Lower lobe of right lung (tissue), 2 donors: ENCODE data around the gene SUV39H1. TPM values are rescaled to one million over a fixed set of nuclear protein-coding genes. Genes with fewer than 3 reads are reported as not detected.

Experiments
- ATAC-seq, 2 donors: fragments of 200-7000 bp; cut with Tn5 transposase; one replicate each; pipeline ENCODE4 v1.9.1; 2020 to 2022; ENCODE audit warnings: mild to moderate bottlenecking in 2 of 2, moderate library complexity in 2 of 2
- DNase-seq: peaks from one replicate; pipeline ENCODE4 v3.0.0-alpha.2; 2020
- H3K27ac ChIP-seq: fragments of 200-600 bp; one replicate; pipeline ENCODE4 v1.8.0; 2022
- H3K27me3 ChIP-seq: fragments of 200-600 bp; one replicate; pipeline ENCODE4 v1.8.0; 2022; ENCODE audit warnings: low read depth
- H3K36me3 ChIP-seq: fragments of 200-600 bp; one replicate; pipeline ENCODE4 v1.8.0; 2022; ENCODE audit warnings: mild to moderate bottlenecking
- H3K4me1 ChIP-seq: fragments of 200-600 bp; one replicate; pipeline ENCODE4 v1.8.0; 2022
- H3K4me3 ChIP-seq: fragments of 200-600 bp; one replicate; pipeline ENCODE4 v1.8.0; 2022; ENCODE audit warnings: mild to moderate bottlenecking
- H3K9me3 ChIP-seq: fragments of 200-600 bp; one replicate; pipeline ENCODE4 v1.8.0; 2022
- intact Hi-C: fragments of 100-400 bp; cut with DNase I; formaldehyde crosslinking; loops from one replicate; pipeline ENCODE4 v1.11.0; 2022
- total RNA-seq: library from RNA; stranded (reverse); fragmentation: NEBNext Ultra II Directional; extraction: Animal tissue kit (Norgen Biotek cat#: 25700); gene quantifications from one replicate; pipeline ENCODE4 v1.2.1, GENCODE V29; 2021
- TF ChIP-seq, protein P1 (sequence below): fragments of 200-600 bp; IDR thresholded peaks from one replicate; pipeline ENCODE4 v1.8.0; 2022; ENCODE audit warnings: antibody characterized with exemption, mild to moderate bottlenecking
- donor health status: DM: no; HTN: yes; CAD: no; lungs with severe emphysema.

SUV39H1 gene
- total RNA-seq, 1 donor from 2014 or later = 3.5 TPM

DNA sequence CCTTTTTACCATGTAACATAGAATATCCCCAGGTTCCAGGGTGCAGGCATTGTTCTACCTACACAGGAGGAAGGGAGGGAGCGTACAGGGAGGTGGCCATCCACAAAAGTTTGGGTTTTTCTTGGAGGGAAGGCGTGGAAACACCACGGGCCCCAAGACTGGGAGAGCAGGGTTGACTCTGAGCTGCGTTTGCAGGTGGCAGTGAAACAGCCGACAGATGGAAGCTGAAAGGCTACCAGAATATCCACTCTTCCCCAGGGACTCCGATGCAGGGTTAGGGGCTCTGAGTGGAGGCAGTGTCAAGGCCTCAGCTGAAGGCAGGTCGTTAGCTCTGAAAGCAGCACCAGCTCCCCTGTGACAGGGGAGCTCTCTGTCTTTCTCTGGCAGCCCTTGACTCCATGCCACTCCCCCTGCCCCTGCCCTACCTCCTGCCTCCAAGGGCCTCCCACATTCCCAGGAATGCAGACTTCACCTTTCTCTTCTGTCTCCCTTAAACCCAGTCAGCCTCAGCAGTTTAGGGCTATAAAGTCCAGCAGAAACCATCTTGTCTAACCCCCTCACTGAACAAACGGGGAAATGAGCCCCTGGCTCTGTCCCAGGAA is 51.0 kb downstream of the SUV39H1 start:
- H3K36me3 ChIP-seq = no peaks in the 10 kb centered on the region
- DNase-seq (no peak), ATAC-seq (no peak)
- H3K4me1 ChIP-seq = no peaks in the 10 kb centered on the region
- no peaks in the 10 kb centered on the region for H3K27me3 ChIP-seq
- H3K27ac ChIP-seq = no peak overlapping the region
- TF ChIP-seq, protein P1, sequence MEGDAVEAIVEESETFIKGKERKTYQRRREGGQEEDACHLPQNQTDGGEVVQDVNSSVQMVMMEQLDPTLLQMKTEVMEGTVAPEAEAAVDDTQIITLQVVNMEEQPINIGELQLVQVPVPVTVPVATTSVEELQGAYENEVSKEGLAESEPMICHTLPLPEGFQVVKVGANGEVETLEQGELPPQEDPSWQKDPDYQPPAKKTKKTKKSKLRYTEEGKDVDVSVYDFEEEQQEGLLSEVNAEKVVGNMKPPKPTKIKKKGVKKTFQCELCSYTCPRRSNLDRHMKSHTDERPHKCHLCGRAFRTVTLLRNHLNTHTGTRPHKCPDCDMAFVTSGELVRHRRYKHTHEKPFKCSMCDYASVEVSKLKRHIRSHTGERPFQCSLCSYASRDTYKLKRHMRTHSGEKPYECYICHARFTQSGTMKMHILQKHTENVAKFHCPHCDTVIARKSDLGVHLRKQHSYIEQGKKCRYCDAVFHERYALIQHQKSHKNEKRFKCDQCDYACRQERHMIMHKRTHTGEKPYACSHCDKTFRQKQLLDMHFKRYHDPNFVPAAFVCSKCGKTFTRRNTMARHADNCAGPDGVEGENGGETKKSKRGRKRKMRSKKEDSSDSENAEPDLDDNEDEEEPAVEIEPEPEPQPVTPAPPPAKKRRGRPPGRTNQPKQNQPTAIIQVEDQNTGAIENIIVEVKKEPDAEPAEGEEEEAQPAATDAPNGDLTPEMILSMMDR = no peak
- intact Hi-C loops = no loop called here
- H3K9me3 ChIP-seq = no peaks in the 10 kb centered on the region
- no peak overlapping the region for H3K4me3 ChIP-seq

DNA sequence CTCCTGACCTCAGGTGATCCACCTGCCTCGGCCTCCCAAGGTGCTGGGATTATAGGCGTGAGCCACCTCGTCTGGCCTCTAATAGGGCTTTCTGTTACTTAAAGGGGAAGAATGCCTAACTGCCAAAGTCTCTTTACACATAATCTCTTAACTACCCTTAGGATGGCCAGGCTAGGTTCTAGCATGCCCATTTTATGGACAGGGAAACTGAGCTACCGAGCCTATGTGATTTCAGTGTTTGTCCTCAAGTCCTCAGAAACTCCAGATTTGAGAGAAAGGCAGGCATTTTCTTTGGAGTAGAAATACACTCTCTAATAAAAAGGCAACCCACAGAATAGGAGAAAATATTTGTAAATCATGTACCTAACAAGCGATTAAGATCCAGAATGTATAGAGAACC is 52.6 kb downstream of the SUV39H1 start:
- H3K36me3 ChIP-seq = no peaks in the 10 kb centered on the region
- intact Hi-C loops = no loop called here

DNA sequence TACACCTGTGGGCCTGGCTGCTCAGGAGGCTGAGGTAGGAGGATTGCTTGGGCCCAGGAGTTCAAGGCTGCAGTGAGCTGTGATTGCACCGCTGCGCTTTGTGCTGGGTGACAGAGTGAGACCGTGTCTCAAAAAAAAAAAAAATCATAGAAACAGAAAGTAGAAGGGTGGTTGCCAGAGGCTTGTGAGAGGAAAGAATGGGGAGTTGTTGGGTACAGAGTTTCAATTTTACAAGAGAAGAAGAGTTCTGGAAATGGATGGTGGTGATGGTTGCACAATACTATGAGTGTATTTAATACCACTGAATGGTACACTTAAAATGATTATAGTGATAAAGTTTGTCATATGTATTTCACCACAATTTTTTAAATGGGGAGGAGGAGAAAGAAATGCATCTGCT is 54.8 kb downstream of the SUV39H1 start:
- TF ChIP-seq, protein P1 = no peak
- no peak overlapping the region for H3K4me3 ChIP-seq
- ATAC-seq = no peak
- no peaks in the 10 kb centered on the region for H3K27me3 ChIP-seq
- no peaks in the 10 kb centered on the region for H3K36me3 ChIP-seq
- intact Hi-C loops = no loop called here
- no peak for DNase-seq
- H3K4me1 ChIP-seq = no peaks in the 10 kb centered on the region
- no peaks in the 10 kb centered on the region for H3K9me3 ChIP-seq
- H3K27ac ChIP-seq = no peak overlapping the region

More for the DNA sequence above, 52.6 kb downstream of the SUV39H1 start:
- DNase-seq (no peak), ATAC-seq (no peak)
- Histone ChIP-seq H3K4me1 (no peaks in the 10 kb centered on the region), H3K9me3 (no peaks in the 10 kb centered on the region), H3K27ac (no peak overlapping the region), H3K4me3 (no peak overlapping the region), H3K27me3 (no peaks in the 10 kb centered on the region)
- TF ChIP-seq, protein P1 = no peak

DNA sequence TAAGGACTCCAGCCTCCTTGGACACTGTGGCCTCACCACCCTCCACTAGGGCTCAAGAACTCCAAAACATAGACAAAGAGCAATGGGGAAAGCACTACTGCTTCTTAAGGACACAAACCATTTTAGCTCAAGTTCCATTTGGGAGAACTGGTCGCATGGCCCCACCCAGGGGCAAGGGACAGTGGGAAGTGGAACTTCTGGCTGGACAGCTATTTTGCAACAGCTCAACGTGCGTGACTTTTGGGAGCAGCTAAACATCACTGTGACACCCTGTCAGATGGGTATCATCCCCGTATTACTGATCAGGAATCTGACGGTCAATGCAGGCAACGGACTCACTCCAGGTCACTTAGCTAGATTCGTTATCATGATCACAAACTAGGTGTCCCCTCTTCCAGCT is 56.0 kb downstream of the SUV39H1 start:
- intact Hi-C loops = no loop called here
- H3K4me3 ChIP-seq = no peak overlapping the region
- ATAC-seq (no peak), DNase-seq (no peak)
- H3K9me3 ChIP-seq = no peaks in the 10 kb centered on the region
- H3K27me3 ChIP-seq = no peaks in the 10 kb centered on the region
- no peak overlapping the region for H3K27ac ChIP-seq
- no peaks in the 10 kb centered on the region for H3K4me1 ChIP-seq
- TF ChIP-seq, protein P1 = no peak
- H3K36me3 ChIP-seq = no peaks in the 10 kb centered on the region

DNA sequence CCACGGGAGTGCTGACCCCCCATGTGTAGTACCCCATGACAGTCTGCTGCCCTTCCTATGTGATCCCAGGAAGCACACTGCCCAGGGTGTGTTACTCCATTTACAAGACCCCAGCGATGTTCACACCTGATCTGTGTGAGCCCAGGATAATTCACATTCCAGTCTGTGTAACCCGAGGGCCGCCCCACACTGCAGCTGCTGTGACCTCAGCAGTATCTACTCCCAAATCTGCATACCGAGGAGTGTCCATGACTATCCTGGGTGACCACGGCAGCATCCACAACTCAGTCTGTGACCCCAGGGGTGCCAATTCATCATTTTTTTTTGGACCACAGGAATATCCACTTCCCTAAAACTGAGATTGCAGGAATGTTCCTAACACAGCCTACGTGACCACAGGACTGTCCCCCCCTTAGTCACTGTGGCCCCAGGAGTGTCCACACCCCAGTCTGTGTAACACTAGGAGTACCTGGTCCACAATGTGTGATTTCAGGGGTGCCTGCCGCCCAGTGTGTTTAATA is 57.2 kb downstream of the SUV39H1 start:
- H3K36me3 ChIP-seq = no peaks in the 10 kb centered on the region
- TF ChIP-seq, protein P1 = no peak
- H3K27me3 ChIP-seq = no peaks in the 10 kb centered on the region
- no peak overlapping the region for H3K4me3 ChIP-seq
- DNase-seq (no peak), ATAC-seq (no peak)
- H3K9me3 ChIP-seq = no peaks in the 10 kb centered on the region
- intact Hi-C loops = no loop called here
- no peaks in the 10 kb centered on the region for H3K4me1 ChIP-seq
- no peak overlapping the region for H3K27ac ChIP-seq
